NCI-H1092 (cell line): ENCODE results near the gene VSTM2L.
"Not testable (repeated sequence)": the region's sequence is repeated elsewhere in the genome, so short reads cannot be mapped to it uniquely, and the experiment has no call there.

Experiments used
- DNase-seq: peaks from one replicate; lab custom pipeline; 2025; lab: John Stamatoyannopoulos, UW

Gene VSTM2L

GRCh38 chr20:37902504-37903313 lies at the start of gene VSTM2L:
Gene VSTM2L (plus strand): TSS chr20:37903127. CDS start chr20:37903351, 224 bp downstream.
- DNase-seq, result no peak

- no peak for DNase-seq
Observed at GRCh38 chr20:37853823-37854375, 49.0 kb upstream of the VSTM2L start.

GRCh38 chr20:37856034-37856433 lies 46.9 kb upstream of the VSTM2L start:
- DNase-seq, result not testable (repeated sequence)

GRCh38 chr20:37856932-37857660 lies 45.8 kb upstream of the VSTM2L start:
- DNase-seq, result no peak

- DNase-seq, result no peak
Observed at GRCh38 chr20:37859406-37860171, 43.3 kb upstream of the VSTM2L start.

- DNase-seq, result no peak
Observed at GRCh38 chr20:37863289-37863688, 39.6 kb upstream of the VSTM2L start.

GRCh38 chr20:37864298-37864697 lies 38.6 kb upstream of the VSTM2L start:
- DNase-seq, result no peak

- DNase-seq, result no peak
Observed at GRCh38 chr20:37866051-37866450, 36.9 kb upstream of the VSTM2L start.

GRCh38 chr20:37867289-37868195 lies 35.4 kb upstream of the VSTM2L start:
- DNase-seq, result no peak

- no peak for DNase-seq
Observed at GRCh38 chr20:37868851-37869333, 34.0 kb upstream of the VSTM2L start.

GRCh38 chr20:37869334-37869861 lies 33.5 kb upstream of the VSTM2L start:
- no peak for DNase-seq

GRCh38 chr20:37870294-37870693 lies 32.6 kb upstream of the VSTM2L start:
- no peak for DNase-seq

GRCh38 chr20:37871751-37872150 lies 31.2 kb upstream of the VSTM2L start:
- no peak for DNase-seq

- DNase-seq, result no peak
Observed at GRCh38 chr20:37872161-37872560, 30.8 kb upstream of the VSTM2L start.

- DNase-seq, result no peak
Observed at GRCh38 chr20:37873884-37874283, 29.0 kb upstream of the VSTM2L start.

GRCh38 chr20:37875460-37876175 lies 27.3 kb upstream of the VSTM2L start:
- no peak for DNase-seq

GRCh38 chr20:37876863-37877262 lies 26.1 kb upstream of the VSTM2L start:
- no peak for DNase-seq

- DNase-seq, result no peak
Observed at GRCh38 chr20:37877832-37878772, 24.8 kb upstream of the VSTM2L start.
